Vagina (tissue), 2 donors: ENCODE data around the gene EXOC6. TPM values are rescaled to one million over a fixed set of nuclear protein-coding genes. Genes with fewer than 3 reads are reported as not detected.

ENCODE experiments used
- DNase-seq, 2 donors: peaks; one replicate each; pipeline ENCODE4 v3.0.0-alpha.2; 2017; ENCODE audit errors: extremely low spot score in 2 of 2
- H3K27ac ChIP-seq: fragments of 200-600 bp; sonication (generic); one replicate; pipeline ENCODE4 v1.5.1; 2019
- H3K27me3 ChIP-seq: fragments of 200-600 bp; sonication (generic); one replicate; pipeline ENCODE4 v1.5.1; 2019
- H3K36me3 ChIP-seq, 2 donors: fragments of 200-600 bp; sonication (generic); one replicate each; pipeline ENCODE4 v1.5.1; 2017 to 2019
- H3K4me1 ChIP-seq: fragments of 200-600 bp; sonication (generic); one replicate; pipeline ENCODE4 v1.5.1; 2019
- H3K4me3 ChIP-seq, 2 donors: fragments of 200-600 bp; sonication (generic); 1 replicate in 1 of 2; 2 replicates in 1 of 2; pipeline ENCODE4 v1.5.1; 2016 to 2019
- H3K9me3 ChIP-seq: fragments of 200-600 bp; sonication (generic); one replicate; pipeline ENCODE4 v1.5.1; 2019
- CTCF ChIP-seq, 3 experiments: fragments of 450-650 bp in 2 of 3; fragments of 200-600 bp in 1 of 3; sonication (generic) in 1 of 3; IDR thresholded peaks; one replicate each; pipeline ENCODE4 v1.5.1; 2017 to 2019; ENCODE audit warnings: antibody characterized with exemption in 3 of 3, mild to moderate bottlenecking in 2 of 3, moderate library complexity in 2 of 3
- POLR2A ChIP-seq, 2 donors: fragments of 450-650 bp; IDR thresholded peaks; one replicate each; pipeline ENCODE4 v1.6.1; 2017; ENCODE audit warnings: antibody characterized with exemption in 2 of 2, mild to moderate bottlenecking in 2 of 2, moderate library complexity in 2 of 2
- POLR2AphosphoS5 ChIP-seq, 2 donors: sonication (generic); formaldehyde crosslinking; IDR thresholded peaks; one replicate each; pipeline ENCODE4 v1.9.0; 2017; ENCODE audit warnings: antibody characterized with exemption in 2 of 2, mild to moderate bottlenecking in 2 of 2, low read depth in 1 of 2; ENCODE audit not compliant: insufficient read depth in 1 of 2
- intact Hi-C: fragments of 100-400 bp; cut with DNase I; formaldehyde crosslinking; loops from one replicate; pipeline ENCODE4 v1.15.1; 2023
- total RNA-seq: library from RNA; depleted of rRNA; stranded (reverse); fragments of >200 nt; gene quantifications from one replicate; pipeline ENCODE4 v1.2.3, GENCODE V29; 2016

EXOC6 gene
- total RNA-seq, 1 donor from 2014 or later: 9.3 TPM

- no peak for TF ChIP-seq POLR2AphosphoS5 (IDR thresholded peaks at IDR 0.05; ENCODE audit: insufficient read depth in 1 of 2, low read depth in 1 of 2)
- TF ChIP-seq CTCF (IDR thresholded peaks at IDR 0.05): no peak
- TF ChIP-seq POLR2A (IDR thresholded peaks at IDR 0.05): no peak
- no peak overlapping the region for H3K4me3 ChIP-seq
- intact Hi-C loops: no loop called here
- H3K9me3 ChIP-seq: no peaks in the 10 kb centered on the region
- no peaks in the 10 kb centered on the region for H3K36me3 ChIP-seq
- H3K4me1 ChIP-seq: no peaks in the 10 kb centered on the region
- no peak overlapping the region for H3K27ac ChIP-seq
- H3K27me3 ChIP-seq: no peaks in the 10 kb centered on the region
- no peak for DNase-seq
These were observed 43.8 kb downstream of the EXOC6 start for GRCh38 chr10:92891885-92892690.

- no peak for DNase-seq
- TF ChIP-seq CTCF (IDR thresholded peaks at IDR 0.05): no peak
- TF ChIP-seq POLR2A (IDR thresholded peaks at IDR 0.05): no peak
- no peak for TF ChIP-seq POLR2AphosphoS5 (IDR thresholded peaks at IDR 0.05; ENCODE audit: insufficient read depth in 1 of 2, low read depth in 1 of 2)
- intact Hi-C loops: no loop called here
- no peak overlapping the region for H3K4me3 ChIP-seq
- no peak overlapping the region for H3K27ac ChIP-seq
- no peaks in the 10 kb centered on the region for H3K9me3 ChIP-seq
- no peaks in the 10 kb centered on the region for H3K36me3 ChIP-seq
- H3K4me1 ChIP-seq: no peaks in the 10 kb centered on the region
- H3K27me3 ChIP-seq: no peaks in the 10 kb centered on the region
These were observed 44.4 kb downstream of the EXOC6 start for GRCh38 chr10:92892691-92893054.

- H3K27ac ChIP-seq: no peak overlapping the region
- no peaks in the 10 kb centered on the region for H3K4me1 ChIP-seq
- H3K4me3 ChIP-seq: no peak overlapping the region
- TF ChIP-seq CTCF (IDR thresholded peaks at IDR 0.05) (no peak), POLR2AphosphoS5 (IDR thresholded peaks at IDR 0.05; ENCODE audit: insufficient read depth in 1 of 2, low read depth in 1 of 2) (no peak)
- no peaks in the 10 kb centered on the region for H3K36me3 ChIP-seq
- no peaks in the 10 kb centered on the region for H3K27me3 ChIP-seq
- no peak for DNase-seq
- intact Hi-C loops: no loop called here
- no peaks in the 10 kb centered on the region for H3K9me3 ChIP-seq
These were observed 45.8 kb downstream of the EXOC6 start for GRCh38 chr10:92894081-92894655.

- Histone ChIP-seq H3K36me3 (no peaks in the 10 kb centered on the region), H3K4me1 (no peaks in the 10 kb centered on the region), H3K4me3 (no peak overlapping the region), H3K27me3 (no peaks in the 10 kb centered on the region), H3K27ac (no peak overlapping the region), H3K9me3 (no peaks in the 10 kb centered on the region)
- DNase-seq: no peak
- TF ChIP-seq POLR2AphosphoS5 (IDR thresholded peaks at IDR 0.05; ENCODE audit: insufficient read depth in 1 of 2, low read depth in 1 of 2) (no peak), POLR2A (IDR thresholded peaks at IDR 0.05) (no peak), CTCF (IDR thresholded peaks at IDR 0.05) (no peak)
- intact Hi-C loops: no loop called here
These were observed 49.6 kb downstream of the EXOC6 start for GRCh38 chr10:92897916-92898315.

GRCh38 chr10:92901819-92902251, 53.5 kb downstream of the EXOC6 start:
- H3K36me3 ChIP-seq: no peaks in the 10 kb centered on the region

More at GRCh38 chr10:92901819-92902251, 53.5 kb downstream of the EXOC6 start:
- intact Hi-C loops: no loop called here
- TF ChIP-seq CTCF (IDR thresholded peaks at IDR 0.05): no peak
- no peak for TF ChIP-seq POLR2AphosphoS5 (IDR thresholded peaks at IDR 0.05; ENCODE audit: insufficient read depth in 1 of 2, low read depth in 1 of 2)
- TF ChIP-seq POLR2A (IDR thresholded peaks at IDR 0.05): no peak
- Histone ChIP-seq H3K27ac (no peak overlapping the region), H3K4me1 (no peaks in the 10 kb centered on the region), H3K9me3 (no peaks in the 10 kb centered on the region), H3K27me3 (no peaks in the 10 kb centered on the region), H3K4me3 (no peak overlapping the region)
- DNase-seq: no peak
